ENCODE measurements around the gene RGS18.
"Not testable (repeated sequence)": the region's sequence is repeated elsewhere in the genome, so short reads cannot be mapped to it uniquely, and the experiment has no call there.

Gene RGS18

DNA sequence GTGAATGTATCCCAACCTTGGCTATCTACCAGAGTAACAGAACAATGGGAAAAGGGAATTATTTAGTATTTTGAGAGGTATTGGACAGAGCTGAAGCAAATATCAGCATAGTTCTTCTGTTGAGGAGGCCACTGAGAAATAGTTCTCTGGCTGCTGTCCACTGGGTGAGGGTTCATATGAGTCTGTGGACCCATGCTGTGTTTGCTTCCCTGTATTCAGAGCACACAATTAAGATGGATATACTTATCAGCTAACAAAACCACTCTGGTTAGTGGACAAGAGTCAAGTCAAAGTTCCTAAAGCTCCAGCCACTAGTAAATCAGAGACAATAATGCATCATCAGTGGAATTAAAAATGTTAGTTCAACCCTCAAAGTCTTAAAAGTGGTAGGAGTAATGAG is 66.1 kb downstream of the RGS18 start:
- H3K27me3 ChIP-seq (ENCODE audit: insufficient read depth, poor library complexity, severe bottlenecking) = no peaks in the 10 kb centered on the region
- no peak overlapping the region for H3K27ac ChIP-seq (ENCODE audit: poor library complexity, severe bottlenecking)
- H3K4me1 ChIP-seq (ENCODE audit: insufficient read depth, poor library complexity, severe bottlenecking) = peaks cover 7% of the 10 kb centered on the region
- ATAC-seq (ENCODE audit: low read depth) = no peak
- no peaks in the 10 kb centered on the region for H3K36me3 ChIP-seq (ENCODE audit: low read depth)
- no peak for TF ChIP-seq CTCF (IDR thresholded peaks at IDR 0.05; ENCODE audit: poor library complexity, severe bottlenecking)
- H3K9me3 ChIP-seq (ENCODE audit: severe bottlenecking) = no peaks in the 10 kb centered on the region
- DNase-seq (ENCODE audit: low spot score) = no peak
- H3K4me3 ChIP-seq (ENCODE audit: severe bottlenecking) = no peak overlapping the region

DNA sequence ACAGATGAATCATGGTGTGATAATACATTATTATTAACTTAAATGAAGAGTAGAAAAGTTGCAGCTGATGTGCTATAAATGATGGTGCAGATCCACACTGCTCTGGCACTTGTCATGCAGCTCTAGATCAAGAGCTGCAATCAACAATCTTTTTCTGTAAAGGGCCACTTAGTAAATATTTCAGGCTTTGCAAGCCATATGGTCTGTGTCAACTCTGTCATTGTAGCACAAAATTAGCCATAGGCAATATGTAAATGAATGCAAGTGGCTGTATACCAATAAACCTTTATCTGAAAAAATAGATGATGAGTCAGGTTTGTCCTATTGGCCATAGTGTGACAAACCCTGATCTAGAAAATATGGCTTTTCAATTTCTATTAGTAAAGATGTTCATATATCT is 66.6 kb downstream of the RGS18 start:
- Histone ChIP-seq H3K36me3 (ENCODE audit: low read depth) (no peaks in the 10 kb centered on the region), H3K27me3 (ENCODE audit: insufficient read depth, poor library complexity, severe bottlenecking) (no peaks in the 10 kb centered on the region), H3K4me3 (ENCODE audit: severe bottlenecking) (no peak overlapping the region), H3K27ac (ENCODE audit: poor library complexity, severe bottlenecking) (no peak overlapping the region), H3K4me1 (ENCODE audit: insufficient read depth, poor library complexity, severe bottlenecking) (peaks cover 7% of the 10 kb centered on the region), H3K9me3 (ENCODE audit: severe bottlenecking) (no peaks in the 10 kb centered on the region)
- no peak for DNase-seq (ENCODE audit: low spot score)
- no peak for ATAC-seq (ENCODE audit: low read depth)
- no peak for TF ChIP-seq CTCF (IDR thresholded peaks at IDR 0.05; ENCODE audit: poor library complexity, severe bottlenecking)

DNA sequence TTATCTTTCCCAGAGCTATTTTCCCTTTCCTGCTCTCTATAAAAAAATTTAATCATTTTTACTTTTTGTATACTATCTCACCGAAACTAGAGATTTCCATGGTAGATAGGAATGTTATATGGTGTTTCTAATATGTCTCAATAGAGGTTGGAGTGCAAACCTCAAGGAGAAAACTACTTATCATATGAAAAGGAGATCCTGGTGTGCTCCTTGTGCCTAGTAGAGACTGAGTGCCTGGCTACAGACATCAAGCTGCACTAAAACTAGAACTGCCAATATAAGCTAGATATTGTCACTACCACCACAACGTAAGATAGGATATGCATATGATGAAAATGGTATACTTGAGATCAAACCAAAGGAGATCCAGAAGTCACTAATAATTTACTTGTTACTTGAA is 67.0 kb downstream of the RGS18 start:
- H3K27ac ChIP-seq (ENCODE audit: poor library complexity, severe bottlenecking) = peak overlapping the region; percentile 29
- TF ChIP-seq CTCF (IDR thresholded peaks at IDR 0.05; ENCODE audit: poor library complexity, severe bottlenecking) = no peak
- H3K36me3 ChIP-seq (ENCODE audit: low read depth) = no peaks in the 10 kb centered on the region
- H3K27me3 ChIP-seq (ENCODE audit: insufficient read depth, poor library complexity, severe bottlenecking) = no peaks in the 10 kb centered on the region
- no peaks in the 10 kb centered on the region for H3K9me3 ChIP-seq (ENCODE audit: severe bottlenecking)
- H3K4me1 ChIP-seq (ENCODE audit: insufficient read depth, poor library complexity, severe bottlenecking) = peaks cover 7% of the 10 kb centered on the region
- no peak overlapping the region for H3K4me3 ChIP-seq (ENCODE audit: severe bottlenecking)
- ATAC-seq (ENCODE audit: low read depth) (no peak), DNase-seq (ENCODE audit: low spot score) (no peak)

GRCh38 chr1:192225703-192226102 is 67.4 kb downstream of the RGS18 start:
- H3K4me1 ChIP-seq (ENCODE audit: insufficient read depth, poor library complexity, severe bottlenecking) = peaks cover 7% of the 10 kb centered on the region
- H3K4me3 ChIP-seq (ENCODE audit: severe bottlenecking) = no peak overlapping the region
- H3K9me3 ChIP-seq (ENCODE audit: severe bottlenecking) = no peaks in the 10 kb centered on the region
- ATAC-seq (ENCODE audit: low read depth) (peak; percentile 86), DNase-seq (ENCODE audit: low spot score) (no peak)
- H3K27ac ChIP-seq (ENCODE audit: poor library complexity, severe bottlenecking) = peak overlapping the region; percentile 29
- no peaks in the 10 kb centered on the region for H3K27me3 ChIP-seq (ENCODE audit: insufficient read depth, poor library complexity, severe bottlenecking)
- no peaks in the 10 kb centered on the region for H3K36me3 ChIP-seq (ENCODE audit: low read depth)
- no peak for TF ChIP-seq CTCF (IDR thresholded peaks at IDR 0.05; ENCODE audit: poor library complexity, severe bottlenecking)

DNA sequence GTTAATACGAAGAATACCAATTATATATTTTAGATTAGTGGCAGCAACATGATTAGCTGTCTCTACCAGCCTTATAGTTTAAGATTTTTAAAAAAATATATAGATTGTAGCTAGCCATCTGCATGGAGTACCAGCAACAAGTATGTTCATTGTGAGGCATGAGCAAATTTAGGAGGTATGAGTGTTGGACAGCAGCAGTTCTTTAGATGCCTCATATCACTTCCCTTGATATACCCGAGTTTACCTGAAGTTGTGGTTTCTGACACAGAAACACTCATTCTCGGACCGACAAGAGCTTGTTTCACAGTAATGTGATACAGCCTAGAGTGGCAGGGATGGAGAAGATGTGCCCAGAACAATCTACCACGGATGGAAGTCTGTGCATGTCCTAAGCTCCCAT is 69.1 kb downstream of the RGS18 start:
- H3K9me3 ChIP-seq (ENCODE audit: severe bottlenecking) = no peaks in the 10 kb centered on the region
- no peak for TF ChIP-seq CTCF (IDR thresholded peaks at IDR 0.05; ENCODE audit: poor library complexity, severe bottlenecking)

GRCh38 chr1:192227980-192228379 is 69.7 kb downstream of the RGS18 start:
- not testable (repeated sequence) for H3K36me3 ChIP-seq (ENCODE audit: low read depth); ATAC-seq (ENCODE audit: low read depth); DNase-seq (ENCODE audit: low spot score); H3K27ac ChIP-seq (ENCODE audit: poor library complexity, severe bottlenecking); H3K4me1 ChIP-seq (ENCODE audit: insufficient read depth, poor library complexity, severe bottlenecking); H3K4me3 ChIP-seq (ENCODE audit: severe bottlenecking); H3K27me3 ChIP-seq (ENCODE audit: insufficient read depth, poor library complexity, severe bottlenecking); H3K9me3 ChIP-seq (ENCODE audit: severe bottlenecking)

More for the DNA sequence above, 69.1 kb downstream of the RGS18 start:
- no peak overlapping the region for H3K4me3 ChIP-seq (ENCODE audit: severe bottlenecking)
- H3K27ac ChIP-seq (ENCODE audit: poor library complexity, severe bottlenecking) = no peak overlapping the region
- H3K4me1 ChIP-seq (ENCODE audit: insufficient read depth, poor library complexity, severe bottlenecking) = peaks cover 7% of the 10 kb centered on the region
- ATAC-seq (ENCODE audit: low read depth) (no peak), DNase-seq (ENCODE audit: low spot score) (no peak)
- no peaks in the 10 kb centered on the region for H3K36me3 ChIP-seq (ENCODE audit: low read depth)
- no peaks in the 10 kb centered on the region for H3K27me3 ChIP-seq (ENCODE audit: insufficient read depth, poor library complexity, severe bottlenecking)

Data from RWPE2 (cell line).